GM19467 (cell line): ENCODE measurements around the gene KCNQ1.

Experiments
- ATAC-seq: cut with Tn5 transposase; IDR thresholded peaks from one replicate; pipeline ENCODE4 v1.9.1; 2021; ENCODE audit warnings: mild to moderate bottlenecking, moderate library complexity; ENCODE audit not compliant: unreplicated experiment

Gene KCNQ1

DNA sequence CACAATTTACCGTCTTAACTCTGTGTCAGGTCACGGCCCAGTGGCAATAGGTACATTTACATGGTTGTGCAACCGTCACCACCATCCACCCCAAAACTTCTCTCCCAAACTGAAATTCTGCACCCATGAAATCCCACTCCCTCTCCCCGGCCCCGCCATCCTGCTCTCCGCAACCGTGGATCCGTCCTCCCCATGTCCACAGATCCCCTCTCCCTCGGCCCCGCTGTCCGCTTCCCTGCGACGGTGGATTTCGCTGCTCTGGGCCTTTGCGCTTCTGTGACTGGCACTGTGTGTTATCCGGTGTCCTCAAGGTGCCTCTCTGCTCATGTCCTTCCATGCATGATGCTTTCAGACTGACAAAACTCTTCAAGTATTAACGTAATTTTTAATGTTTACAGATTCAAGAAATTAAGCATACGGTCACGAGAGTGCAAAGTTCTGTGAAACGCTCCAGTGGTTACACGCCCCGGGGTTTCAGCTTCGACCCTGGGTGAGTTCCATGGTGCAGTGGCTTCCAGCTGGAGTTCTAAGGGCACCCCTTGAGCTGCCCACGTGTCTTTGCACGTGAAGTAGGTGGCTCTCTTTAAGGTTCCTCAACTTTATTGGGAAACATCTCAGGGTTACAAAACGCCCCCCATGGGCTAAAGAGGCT, 76.4 kb downstream of the KCNQ1 start:
- ATAC-seq = no peak

DNA sequence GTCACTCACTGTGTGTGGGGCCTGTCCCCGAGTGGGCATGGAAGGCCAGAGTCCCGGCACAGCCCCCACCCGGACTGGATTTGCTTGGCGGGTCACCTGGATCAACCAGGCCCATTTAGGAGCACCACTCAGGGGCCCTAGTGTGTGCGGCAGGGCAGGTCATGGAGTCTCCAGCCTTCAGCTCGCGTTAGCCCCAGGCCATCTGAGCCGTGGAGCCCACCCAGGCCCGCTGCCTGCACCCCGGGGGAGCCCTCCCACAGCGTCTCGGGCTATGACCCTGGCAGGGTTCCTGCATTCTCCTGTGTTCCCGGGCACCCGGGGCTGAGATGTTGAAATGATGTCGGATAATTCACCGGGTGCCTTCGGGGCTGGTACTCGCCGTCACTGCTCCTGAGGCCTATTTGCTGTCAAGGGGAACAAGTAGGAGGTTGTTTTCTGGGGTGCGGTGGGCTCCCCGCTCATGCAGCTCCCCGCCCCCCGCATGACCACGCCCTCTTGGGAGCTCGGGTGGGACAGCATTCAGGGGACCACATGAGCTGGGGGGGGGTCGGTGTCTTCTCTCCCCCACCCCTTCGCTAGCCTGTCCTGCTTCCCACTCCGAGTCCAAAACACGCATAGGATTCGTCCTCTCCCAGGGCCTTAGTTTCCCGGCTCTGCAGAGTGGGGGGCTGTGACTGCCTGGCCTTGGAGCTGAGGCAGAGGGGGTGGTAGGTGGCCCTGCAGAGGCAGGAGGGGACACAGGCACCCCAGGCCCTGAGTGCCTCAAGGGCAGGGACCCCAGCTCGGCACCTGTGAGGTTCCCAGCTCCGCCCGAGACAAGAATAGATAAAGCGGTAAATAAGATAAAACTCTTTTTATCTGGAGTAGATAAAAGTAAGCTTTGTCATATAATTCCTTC, 77.2 kb downstream of the KCNQ1 start:
- no peak for ATAC-seq

DNA sequence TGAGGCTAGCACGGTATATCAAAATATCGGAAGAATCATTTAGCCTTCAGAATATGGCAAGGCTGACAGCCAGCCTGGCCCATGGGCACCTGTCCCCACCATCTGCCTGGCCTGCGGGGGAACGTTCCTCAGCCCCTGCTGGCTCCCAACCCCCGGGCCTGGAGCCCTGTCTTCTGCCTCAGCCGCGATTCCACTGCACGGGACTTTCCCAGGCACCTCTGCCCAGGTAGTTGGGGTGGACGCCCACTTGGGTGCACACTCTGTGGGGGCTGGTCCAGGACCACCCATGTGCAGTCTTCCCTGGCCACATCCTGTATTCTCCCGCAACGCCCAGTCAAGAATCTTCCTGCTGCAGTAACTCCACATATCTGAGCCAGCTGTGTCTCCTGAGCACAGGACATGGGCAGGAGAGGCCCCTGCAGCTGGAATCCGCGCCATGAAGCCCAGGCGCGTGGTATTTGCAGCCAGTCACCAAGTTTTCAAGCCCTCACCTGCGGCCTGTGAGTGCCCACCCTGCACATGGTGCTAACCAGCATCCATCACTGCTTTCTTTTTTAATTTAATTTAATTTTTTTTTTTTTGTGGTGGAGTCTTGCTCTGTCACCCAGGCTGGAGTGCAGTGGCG, 77.9 kb downstream of the KCNQ1 start:
- no peak for ATAC-seq

DNA sequence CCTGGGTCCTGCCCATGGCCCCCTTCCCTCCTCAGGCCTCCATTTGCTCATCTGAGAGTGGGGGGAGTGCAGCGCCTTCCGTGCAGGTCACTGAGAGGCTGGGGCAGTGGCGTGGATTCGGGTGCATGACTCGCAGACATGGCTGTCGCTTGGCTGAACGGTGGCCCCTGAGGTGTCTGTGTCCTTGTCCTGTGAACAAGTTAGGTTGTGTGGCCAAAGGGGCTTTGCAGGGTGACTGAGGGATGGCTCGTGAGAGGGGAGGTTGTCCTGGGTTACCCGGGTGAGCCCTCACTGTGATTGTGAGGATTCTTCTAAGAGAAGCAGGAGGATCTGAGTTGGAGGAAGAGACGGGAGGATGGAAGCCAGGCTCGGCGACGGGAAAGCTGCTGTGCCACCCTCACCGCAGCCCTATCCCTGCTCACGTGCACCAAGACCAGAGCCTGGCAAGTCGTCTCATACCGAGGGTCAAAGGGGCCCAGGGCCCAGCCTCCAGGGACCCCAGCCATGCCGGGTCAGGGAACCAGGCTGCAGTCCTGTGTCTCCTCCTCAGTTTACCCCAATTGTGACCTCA, 79.1 kb downstream of the KCNQ1 start:
- no peak for ATAC-seq

DNA sequence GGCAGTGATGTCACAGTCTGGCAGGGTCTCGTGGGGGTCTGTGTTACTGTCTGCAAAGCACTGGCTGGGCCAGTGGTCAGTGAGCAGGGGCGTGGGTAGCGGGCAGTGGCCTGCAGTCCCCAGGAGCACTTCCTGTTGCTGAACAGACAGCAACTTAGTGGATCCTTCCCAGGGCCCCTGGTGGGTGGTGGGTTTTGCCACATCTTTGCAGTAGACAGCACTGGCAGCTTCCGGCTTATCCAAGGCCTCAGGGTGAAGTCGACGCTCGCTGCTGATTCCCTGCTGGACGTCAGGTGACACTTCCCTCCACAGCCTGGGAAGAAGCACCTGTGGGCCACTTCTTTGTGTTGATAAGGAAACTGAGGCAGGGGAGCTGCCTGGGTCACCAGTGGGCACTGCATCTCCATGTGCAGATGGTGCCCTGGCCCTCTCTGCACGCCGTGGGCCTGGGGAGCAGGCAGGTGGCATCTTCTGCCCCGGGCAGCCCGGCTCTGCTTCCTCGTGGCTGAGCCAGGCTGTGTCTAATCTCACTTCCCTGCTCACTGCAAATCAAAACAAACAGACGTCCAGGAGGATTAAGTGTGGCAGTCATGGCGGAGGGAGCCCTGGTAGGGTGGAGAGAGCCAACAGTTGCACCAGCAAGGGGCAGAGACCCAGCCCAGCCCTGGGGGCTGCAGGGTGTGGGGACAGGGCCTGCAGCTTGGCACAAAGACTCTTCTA, 79.8 kb downstream of the KCNQ1 start:
- no peak for ATAC-seq

DNA sequence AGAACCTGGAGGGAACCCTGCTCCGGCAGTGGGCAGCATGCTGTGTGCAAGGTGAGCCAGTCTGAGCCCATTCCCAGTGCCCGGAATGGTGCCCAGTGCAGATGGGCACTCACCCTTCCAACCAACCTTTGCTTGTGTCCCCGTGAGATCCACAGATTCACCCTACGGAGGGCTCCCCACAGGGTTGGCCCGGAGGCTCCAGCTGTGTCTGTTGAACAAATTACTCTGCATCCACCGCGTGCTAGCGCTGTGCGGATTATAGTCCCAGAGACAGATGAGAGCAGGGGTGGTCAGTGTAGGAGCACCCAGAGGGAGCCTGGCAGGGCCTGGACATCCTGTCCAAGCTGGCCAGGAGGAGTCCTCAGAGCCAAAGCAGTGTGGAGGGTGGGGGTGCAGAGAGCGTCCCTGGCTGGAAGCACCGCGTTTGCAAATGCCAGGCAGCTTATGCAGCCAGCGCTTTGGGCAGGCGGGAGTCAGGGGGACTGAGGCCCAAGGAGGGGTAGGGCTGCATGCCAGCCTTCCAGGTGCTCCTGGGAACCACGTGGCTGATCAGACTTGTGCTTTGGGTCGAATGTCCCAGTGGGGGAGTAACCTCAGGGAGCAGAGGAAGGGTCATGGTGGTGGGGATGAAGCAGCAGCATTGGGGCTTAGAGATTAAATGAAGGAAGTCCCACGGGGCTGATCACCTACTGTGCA, 80.5 kb downstream of the KCNQ1 start:
- ATAC-seq = no peak

DNA sequence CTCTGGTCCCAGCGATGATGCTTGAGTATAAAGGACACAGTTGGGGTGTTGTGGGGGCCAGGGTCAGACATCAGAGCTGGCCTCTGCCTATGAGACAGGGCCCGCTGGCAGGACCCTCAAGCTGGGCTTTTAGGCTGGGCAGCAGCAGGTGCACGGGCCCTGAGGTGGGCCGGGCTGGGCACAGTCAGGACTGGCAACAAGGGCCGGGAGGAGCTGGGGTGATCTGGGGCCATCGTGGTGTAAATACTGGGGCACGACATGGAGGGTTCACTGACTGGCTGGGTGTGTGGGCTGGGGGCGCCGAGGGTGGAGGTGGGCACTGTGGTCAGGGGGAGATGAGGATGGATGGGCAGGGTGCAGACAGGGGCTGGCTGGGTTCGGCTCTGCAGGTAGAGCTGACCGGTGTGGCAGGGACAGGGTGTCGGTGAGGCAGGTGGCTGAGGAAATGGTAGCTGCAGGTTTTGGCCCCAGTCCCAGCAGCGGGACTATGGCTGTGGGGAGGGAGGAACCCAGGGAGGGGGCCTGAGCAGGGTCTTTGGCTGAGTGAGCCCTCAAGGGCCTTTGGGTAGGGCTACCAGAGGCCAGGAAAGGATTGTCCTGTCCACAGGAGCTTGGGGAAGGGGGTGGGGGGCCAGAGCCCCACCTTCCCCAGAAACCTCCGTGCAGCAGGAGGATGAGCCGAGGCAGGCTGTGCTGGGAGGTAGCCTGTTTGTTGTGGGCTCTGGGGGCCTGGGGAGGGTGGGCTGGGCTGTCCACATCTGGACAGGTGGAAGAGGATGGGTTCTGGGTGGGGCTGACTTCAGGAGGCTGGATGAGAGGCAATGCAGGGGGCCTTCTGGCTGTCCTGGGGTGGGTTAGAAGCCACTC, 81.4 kb downstream of the KCNQ1 start:
- no peak for ATAC-seq

DNA sequence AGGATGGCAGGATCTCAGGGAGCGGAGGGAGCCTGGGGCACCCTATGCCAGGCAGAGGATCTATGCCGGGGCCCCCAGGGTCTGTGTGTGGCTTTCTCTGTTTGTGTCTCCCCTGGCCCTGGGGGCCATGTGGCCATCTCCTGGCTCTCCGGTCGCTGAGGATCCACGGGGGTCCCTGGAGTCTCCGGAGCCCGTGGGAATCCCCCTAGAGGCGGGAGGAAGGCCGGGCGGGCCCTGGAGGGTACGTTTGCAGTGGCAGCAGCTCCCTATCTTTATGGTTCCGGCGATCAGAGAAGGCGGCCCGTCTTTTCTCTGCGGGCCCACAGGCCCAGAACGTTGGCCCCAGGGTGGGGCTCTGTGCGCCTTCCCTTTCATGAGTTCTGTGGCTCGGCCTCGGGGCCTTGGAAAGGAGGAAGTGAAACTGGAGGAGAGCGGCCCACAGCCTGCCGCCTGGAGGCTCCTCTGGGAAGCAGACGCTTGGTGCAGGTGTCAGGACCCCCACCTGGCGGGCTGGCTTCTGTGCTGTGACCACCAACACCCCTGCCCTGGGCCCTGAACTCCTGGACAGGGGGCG, 82.1 kb downstream of the KCNQ1 start:
- ATAC-seq = no peak

DNA sequence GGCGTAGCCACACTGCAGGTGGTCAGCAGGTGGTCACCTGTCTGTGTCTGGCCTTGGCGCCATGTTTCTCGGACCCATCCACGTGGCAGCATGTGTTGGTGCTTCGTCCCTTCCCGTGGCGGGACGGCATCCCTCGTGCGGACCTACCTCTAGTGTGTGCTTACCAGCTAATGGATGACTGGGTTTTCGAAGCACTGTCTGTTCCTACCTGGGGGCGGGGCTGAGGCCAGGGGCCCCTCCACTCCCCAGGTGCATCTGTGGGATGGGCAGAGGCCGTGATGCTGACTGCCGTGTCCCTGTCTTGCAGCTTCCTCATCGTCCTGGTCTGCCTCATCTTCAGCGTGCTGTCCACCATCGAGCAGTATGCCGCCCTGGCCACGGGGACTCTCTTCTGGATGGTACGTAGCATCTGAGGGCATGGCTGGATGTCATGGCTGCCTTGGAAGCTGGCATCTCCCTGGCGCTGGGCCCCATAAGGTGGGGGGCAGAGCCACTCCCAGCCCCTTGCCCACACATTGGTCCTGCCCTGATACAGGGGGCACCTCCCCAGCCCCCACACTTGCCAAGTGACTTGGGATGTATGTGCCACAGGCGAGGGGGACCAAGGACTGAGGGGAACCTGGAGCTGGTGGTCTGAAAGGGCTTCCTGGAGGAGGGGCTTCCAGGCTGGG, 82.9 kb downstream of the KCNQ1 start:
- no peak for ATAC-seq

DNA sequence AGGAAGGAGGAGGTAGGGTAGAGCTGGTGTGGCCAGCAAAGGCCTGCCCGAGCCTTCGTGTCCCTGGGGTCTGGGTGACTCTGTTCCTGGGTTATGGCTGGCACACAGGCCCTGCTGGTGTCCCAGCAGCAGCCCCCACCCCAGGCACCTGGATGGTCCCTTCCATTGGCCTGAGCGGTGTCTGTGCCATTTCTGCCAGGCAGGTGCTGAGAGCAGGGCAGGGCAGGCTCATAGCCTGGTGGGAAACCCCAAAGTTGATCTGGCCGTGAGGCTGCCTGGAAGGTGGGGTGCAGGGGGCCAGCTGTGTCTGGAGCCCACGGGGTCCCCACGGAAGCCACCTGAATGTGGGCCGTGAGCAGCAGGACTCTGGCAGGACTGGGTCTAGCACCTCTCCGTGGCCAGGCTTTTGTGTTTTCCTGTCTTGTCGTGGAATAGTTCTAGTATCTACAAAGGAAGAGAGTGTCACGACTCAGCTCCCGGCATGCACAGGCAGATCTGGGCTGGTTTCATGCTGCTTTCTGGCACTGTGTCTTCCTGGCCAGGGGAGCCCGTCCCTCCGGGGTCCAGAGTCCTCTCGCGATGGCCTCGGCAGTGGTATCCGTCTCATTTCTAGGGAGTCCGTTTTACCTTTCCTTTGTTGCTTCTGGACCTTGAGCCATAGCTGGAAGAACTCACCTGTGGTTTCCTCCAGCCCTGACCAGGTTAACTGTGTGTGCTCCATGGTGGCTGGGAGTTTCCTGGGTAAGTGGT, 83.7 kb downstream of the KCNQ1 start:
- no peak for ATAC-seq

DNA sequence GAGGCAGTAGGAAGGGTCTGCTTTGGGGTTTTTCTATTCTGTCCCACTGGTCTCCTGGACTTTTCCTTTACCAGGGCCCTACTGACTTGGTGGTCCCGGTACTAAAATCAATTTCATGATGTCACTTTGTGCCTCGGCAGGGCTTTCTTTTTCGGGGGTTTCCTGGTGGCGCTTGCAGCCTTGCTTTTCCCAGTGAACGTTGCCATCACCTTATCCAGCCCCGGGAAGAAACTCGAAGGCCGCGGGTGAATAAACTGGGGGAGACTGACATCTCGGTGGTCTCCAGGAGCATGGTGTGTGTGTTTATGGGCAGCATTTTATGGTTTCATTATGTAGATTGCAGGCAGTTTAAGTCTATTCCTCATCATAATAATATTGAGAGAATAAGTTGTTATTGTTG, 84.4 kb downstream of the KCNQ1 start:
- ATAC-seq = no peak

DNA sequence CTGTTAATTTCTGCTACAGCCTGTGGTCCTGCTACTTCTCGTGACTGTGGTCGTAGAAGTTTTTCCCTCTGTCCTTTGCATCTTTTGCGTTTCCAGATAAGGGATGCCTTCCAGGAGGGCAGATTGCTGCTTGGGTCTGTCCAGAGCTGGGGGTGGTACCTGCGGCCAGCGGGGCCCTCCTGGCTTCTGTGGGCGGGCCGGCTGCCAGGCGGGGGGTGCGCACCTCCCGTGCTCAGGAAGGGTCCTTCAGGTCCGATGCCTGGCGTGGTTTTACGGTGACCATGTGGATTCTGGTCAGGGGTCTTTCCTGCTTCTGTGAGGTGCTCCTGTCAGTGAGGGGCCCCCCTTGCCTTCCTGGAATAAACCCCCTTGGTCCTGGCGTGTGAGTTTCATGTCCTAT, 84.8 kb downstream of the KCNQ1 start:
- no peak for ATAC-seq

DNA sequence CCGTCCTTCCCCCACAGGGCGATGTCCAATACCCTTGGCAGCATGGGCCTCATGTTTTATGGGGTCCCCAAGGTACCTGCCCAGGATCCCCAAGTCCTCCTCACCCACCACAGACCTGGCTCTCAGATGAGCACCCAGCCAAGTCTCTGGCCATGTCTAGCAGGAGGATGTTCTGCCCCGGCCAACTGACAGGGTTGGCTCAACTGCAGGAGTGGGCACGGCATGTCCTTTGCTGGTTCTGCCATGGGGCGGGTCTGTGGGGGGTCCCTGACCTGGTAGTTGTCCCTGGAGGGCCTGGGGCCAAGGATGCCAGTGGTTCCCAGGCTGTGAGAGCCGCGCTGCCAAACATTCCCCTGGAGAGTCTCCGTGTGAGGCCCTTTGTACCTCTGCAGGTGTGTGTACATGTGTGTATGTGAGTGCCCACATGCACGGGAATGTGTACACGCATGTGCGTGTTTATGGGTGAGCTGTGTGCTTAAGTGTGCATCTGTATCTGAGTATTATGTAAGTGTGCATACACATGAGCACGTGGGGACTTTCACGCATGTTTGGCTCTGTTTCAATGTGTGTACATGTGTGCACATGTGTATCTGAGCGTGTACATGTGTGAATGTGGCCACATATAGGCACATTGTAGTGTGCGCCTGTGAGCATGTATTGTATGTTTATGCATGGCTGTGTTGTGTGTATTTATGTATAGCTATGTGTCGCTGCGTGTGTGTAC, 85.5 kb downstream of the KCNQ1 start:
- no peak for ATAC-seq

DNA sequence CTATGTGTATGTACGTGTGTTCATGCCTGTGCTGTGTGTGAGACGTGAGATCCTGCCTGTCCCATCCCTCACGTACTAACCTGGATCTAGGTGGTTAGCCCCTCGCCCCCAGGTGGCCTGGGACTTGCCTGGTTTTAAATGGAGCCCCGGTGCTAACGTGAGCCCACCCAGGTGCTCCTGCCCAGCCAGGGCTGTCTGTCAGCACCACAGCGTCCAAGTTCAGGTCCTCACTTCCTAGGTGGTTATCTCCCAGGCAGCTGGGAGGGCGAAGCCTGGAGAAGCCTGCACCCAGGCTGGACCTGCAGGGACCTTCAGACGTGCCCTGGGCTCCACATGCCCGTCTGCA, 86.0 kb downstream of the KCNQ1 start:
- no peak for ATAC-seq

DNA sequence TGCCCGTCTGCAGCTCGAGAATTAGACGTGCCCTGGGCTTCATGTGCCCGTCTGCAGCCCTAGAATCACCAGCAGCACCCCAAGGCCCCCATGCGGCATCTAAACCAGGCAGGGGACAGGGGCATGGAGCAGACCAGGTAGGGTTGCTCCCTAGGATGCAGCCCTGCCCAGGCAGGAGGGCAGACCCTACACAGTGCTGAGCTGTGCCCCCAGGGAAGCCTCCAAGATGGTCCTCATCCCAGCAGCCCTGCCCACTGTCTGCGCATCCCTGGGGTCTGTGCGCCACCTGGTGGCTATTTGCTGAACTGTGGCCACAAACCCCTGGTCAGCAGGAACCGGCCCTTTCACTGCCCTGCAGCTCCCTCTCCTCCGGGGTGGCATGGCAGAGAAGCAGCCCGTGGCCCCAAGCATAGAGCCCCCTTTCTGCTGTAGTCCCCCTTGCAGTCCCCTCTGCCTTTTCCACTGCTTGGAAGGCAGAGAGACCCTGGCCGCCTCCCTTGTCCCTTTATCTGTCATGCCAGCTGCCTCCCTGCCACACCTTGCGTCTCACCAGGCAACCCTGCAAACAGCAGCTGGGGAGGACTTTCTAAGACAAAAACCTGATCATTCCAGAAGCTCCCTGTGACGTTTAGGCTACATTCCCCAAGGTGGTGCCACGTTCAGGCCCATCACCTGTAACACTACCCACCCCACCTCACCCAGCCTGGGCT, 86.6 kb downstream of the KCNQ1 start:
- no peak for ATAC-seq

DNA sequence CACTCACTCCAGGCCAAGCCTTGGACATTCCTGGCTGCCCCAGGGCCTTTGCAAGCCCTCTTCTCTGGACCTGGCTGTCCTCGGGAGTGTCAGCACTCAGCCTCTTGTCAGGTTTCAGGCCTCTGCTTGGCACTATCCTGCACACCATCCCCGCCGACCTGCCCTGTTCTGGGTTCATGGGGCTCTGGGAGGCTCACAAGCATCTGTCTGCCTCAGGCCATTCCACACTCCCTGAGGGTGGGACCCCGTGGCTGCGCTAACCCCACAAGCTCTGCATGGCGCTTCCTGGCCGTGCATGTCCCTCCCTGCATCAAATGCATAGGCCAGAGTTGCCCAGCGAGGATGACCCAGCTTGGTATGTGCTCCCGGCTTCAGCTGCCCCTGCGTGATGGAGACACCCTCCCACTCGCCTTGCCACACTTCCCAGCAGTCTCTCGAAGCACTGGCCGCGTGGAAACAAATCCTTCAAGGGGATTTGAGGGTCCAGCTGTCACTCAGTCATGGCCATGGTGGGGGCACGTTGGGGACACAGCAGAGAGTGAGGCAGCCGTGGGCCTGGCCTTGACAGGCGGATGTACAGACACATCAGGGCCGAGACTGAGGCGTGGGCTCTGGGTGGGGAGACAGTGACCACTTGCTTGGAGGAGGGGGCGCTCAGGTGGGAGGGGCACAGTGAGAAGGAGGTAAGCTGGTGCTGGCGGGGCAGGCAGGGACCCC, 87.3 kb downstream of the KCNQ1 start:
- no peak for ATAC-seq
